Uterus (tissue), 2 donors: Measurements from ENCODE around the gene CLIP2.

Source experiments
- POLR2A ChIP-seq, 2 donors: fragments of 450-650 bp; IDR thresholded peaks; one replicate each; pipeline ENCODE4 v1.6.1; 2016; ENCODE audit warnings: antibody characterized with exemption in 2 of 2, mild to moderate bottlenecking in 1 of 2, moderate library complexity in 1 of 2
- TF ChIP-seq, protein P1 (sequence below), 4 experiments: fragments of 200-600 bp in 2 of 4; fragments of 450-650 bp in 2 of 4; sonication (generic) in 2 of 4; IDR thresholded peaks; one replicate each; pipeline ENCODE4 v1.5.1; 2016 to 2019; ENCODE audit warnings: antibody characterized with exemption in 4 of 4, mild to moderate bottlenecking in 2 of 4, moderate library complexity in 1 of 4

GRCh38 chr7:74405191-74405898, 116.1 kb downstream of the CLIP2 start:
- TF ChIP-seq, protein P1, sequence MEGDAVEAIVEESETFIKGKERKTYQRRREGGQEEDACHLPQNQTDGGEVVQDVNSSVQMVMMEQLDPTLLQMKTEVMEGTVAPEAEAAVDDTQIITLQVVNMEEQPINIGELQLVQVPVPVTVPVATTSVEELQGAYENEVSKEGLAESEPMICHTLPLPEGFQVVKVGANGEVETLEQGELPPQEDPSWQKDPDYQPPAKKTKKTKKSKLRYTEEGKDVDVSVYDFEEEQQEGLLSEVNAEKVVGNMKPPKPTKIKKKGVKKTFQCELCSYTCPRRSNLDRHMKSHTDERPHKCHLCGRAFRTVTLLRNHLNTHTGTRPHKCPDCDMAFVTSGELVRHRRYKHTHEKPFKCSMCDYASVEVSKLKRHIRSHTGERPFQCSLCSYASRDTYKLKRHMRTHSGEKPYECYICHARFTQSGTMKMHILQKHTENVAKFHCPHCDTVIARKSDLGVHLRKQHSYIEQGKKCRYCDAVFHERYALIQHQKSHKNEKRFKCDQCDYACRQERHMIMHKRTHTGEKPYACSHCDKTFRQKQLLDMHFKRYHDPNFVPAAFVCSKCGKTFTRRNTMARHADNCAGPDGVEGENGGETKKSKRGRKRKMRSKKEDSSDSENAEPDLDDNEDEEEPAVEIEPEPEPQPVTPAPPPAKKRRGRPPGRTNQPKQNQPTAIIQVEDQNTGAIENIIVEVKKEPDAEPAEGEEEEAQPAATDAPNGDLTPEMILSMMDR (IDR thresholded peaks at IDR 0.05) = no peak
- TF ChIP-seq POLR2A (IDR thresholded peaks at IDR 0.05) = no peak
